ENCODE measurements around the gene EDC4. TPM values are rescaled to one million over a fixed set of nuclear protein-coding genes. Genes with fewer than 3 reads are reported as not detected.
A peak's percentile ranks its signal among the peaks of the same experiment; 100 is the strongest.

Gene EDC4
- total and polyA plus RNA-seq, 2 donors from 2014 or later = 44.7 to 56.5 TPM

DNA sequence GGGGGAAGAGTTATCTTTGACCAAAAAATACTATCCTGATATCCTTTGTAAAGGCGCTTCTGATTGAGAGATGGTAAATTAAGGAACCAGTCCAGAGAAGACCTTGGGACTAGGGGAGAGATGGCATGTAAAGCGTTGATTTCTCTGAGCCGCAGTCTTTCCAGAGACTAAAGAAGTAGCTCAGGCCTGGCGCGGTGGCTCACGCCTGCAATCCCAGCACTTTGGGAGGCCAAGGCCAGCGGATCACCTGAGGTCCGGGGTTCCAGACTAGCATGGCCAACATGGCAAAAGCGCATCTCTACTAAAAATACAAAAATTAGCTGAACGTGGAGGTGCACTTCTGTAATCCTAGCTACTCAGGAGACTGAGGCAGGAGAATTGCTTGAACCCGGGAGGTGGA lies 24.7 kb upstream of the EDC4 start:
- no peak overlapping the region for H3K27ac ChIP-seq (ENCODE audit: low read depth in 2 of 2, low read length in 2 of 2)
- intact Hi-C loops (cut with DNase I) = no loop called here
- DNase-seq = no peak
- TF ChIP-seq, protein P1, sequence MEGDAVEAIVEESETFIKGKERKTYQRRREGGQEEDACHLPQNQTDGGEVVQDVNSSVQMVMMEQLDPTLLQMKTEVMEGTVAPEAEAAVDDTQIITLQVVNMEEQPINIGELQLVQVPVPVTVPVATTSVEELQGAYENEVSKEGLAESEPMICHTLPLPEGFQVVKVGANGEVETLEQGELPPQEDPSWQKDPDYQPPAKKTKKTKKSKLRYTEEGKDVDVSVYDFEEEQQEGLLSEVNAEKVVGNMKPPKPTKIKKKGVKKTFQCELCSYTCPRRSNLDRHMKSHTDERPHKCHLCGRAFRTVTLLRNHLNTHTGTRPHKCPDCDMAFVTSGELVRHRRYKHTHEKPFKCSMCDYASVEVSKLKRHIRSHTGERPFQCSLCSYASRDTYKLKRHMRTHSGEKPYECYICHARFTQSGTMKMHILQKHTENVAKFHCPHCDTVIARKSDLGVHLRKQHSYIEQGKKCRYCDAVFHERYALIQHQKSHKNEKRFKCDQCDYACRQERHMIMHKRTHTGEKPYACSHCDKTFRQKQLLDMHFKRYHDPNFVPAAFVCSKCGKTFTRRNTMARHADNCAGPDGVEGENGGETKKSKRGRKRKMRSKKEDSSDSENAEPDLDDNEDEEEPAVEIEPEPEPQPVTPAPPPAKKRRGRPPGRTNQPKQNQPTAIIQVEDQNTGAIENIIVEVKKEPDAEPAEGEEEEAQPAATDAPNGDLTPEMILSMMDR (IDR thresholded peaks at IDR 0.05; ENCODE audit: borderline replicate concordance, extremely low read depth, insufficient read depth) = no peak
- H3K4me1 ChIP-seq (ENCODE audit: control insufficient read depth in 2 of 3, insufficient read depth in 2 of 3, low read depth in 1 of 3, low read length in 3 of 3) = peaks cover 14 to 35% (median 32%) of the 10 kb centered on the region in 3 donors
- H3K9ac ChIP-seq (ENCODE audit: low read length in 3 of 3) = peak overlapping the region in 2 of 3 donors; percentile 7 to 88
- H3K27me3 ChIP-seq (ENCODE audit: control insufficient read depth, insufficient read depth, low read length) = no peaks in the 10 kb centered on the region
- FAIRE-seq = no peak
- H3K9me3 ChIP-seq (ENCODE audit: control insufficient read depth in 2 of 3, insufficient read depth in 1 of 3, low read length in 3 of 3) = no peaks in the 10 kb centered on the region
- H3K36me3 ChIP-seq (ENCODE audit: control insufficient read depth in 2 of 3, insufficient read depth in 3 of 3, low read length in 3 of 3) = no peaks in the 10 kb centered on the region
- H3K4me3 ChIP-seq (ENCODE audit: low read length in 3 of 3) = peak overlapping the region in 2 of 3 donors; percentile 65 to 83

DNA sequence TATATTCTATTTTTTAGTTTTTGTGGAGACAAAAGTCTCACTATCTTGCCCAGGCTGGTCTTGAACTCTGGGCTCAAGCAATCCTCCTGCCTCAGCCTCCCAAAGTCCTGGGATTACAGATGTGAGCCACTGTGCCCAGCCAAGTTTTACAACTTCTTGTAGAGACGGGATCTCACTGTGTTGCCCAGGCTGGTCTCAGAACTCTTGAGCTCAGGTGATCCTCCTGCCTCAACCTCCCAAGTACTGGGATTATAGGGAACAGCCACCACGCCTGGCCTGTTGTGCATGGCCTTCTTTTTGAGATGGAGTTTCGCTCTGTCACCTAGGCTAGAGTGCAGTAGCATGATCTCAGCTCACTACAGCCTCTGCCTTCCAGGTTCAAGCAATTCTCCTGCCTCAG lies 19.2 kb upstream of the EDC4 start:
- no peak for FAIRE-seq
- TF ChIP-seq, protein P1 (IDR thresholded peaks at IDR 0.05; ENCODE audit: borderline replicate concordance, extremely low read depth, insufficient read depth) = no peak

DNA sequence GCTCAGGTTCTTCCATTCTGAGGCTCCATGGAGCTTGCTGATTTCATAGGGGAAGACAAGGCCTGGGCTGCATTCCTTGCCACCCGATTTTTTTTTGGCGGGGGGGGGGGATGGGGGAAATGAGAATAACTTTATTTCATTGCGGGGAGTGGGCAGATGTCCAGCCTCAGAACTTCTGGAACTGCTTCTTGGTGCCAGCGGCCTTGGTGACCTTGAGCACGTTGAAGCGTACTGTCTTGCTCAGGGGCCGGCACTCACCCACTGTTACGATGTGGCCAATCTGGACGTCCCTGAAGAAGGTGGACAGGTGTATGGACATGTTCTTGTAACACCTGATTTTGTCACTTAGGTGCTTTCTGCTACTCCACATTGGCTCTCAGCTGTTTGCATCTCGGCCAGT lies 17.1 kb upstream of the EDC4 start:
- Histone ChIP-seq H3K9me3 (ENCODE audit: control insufficient read depth in 2 of 3, insufficient read depth in 1 of 3, low read length in 3 of 3) (no peaks in the 10 kb centered on the region), H3K9ac (ENCODE audit: low read length in 3 of 3) (no peak overlapping the region), H3K36me3 (ENCODE audit: control insufficient read depth in 2 of 3, insufficient read depth in 3 of 3, low read length in 3 of 3) (peaks cover 0 to 5% (median 0%) of the 10 kb centered on the region in 3 donors), H3K4me1 (ENCODE audit: control insufficient read depth in 2 of 3, insufficient read depth in 2 of 3, low read depth in 1 of 3, low read length in 3 of 3) (peaks cover 0 to 15% (median 13%) of the 10 kb centered on the region in 3 donors), H3K27ac (ENCODE audit: low read depth in 2 of 2, low read length in 2 of 2) (no peak overlapping the region), H3K4me3 (ENCODE audit: low read length in 3 of 3) (no peak overlapping the region), H3K27me3 (ENCODE audit: control insufficient read depth, insufficient read depth, low read length) (no peaks in the 10 kb centered on the region)
- FAIRE-seq = no peak
- DNase-seq = no peak
- TF ChIP-seq, protein P1 (IDR thresholded peaks at IDR 0.05; ENCODE audit: borderline replicate concordance, extremely low read depth, insufficient read depth) = no peak
- intact Hi-C loops (cut with DNase I) = no loop called here

More for the DNA sequence above, 19.2 kb upstream of the EDC4 start:
- Histone ChIP-seq H3K36me3 (ENCODE audit: control insufficient read depth in 2 of 3, insufficient read depth in 3 of 3, low read length in 3 of 3) (no peaks in the 10 kb centered on the region), H3K4me1 (ENCODE audit: control insufficient read depth in 2 of 3, insufficient read depth in 2 of 3, low read depth in 1 of 3, low read length in 3 of 3) (peaks cover 0 to 15% (median 13%) of the 10 kb centered on the region in 3 donors), H3K9me3 (ENCODE audit: control insufficient read depth in 2 of 3, insufficient read depth in 1 of 3, low read length in 3 of 3) (no peaks in the 10 kb centered on the region), H3K4me3 (ENCODE audit: low read length in 3 of 3) (no peak overlapping the region), H3K27me3 (ENCODE audit: control insufficient read depth, insufficient read depth, low read length) (no peaks in the 10 kb centered on the region), H3K27ac (ENCODE audit: low read depth in 2 of 2, low read length in 2 of 2) (no peak overlapping the region), H3K9ac (ENCODE audit: low read length in 3 of 3) (no peak overlapping the region)
- intact Hi-C loops (cut with DNase I) = no loop called here
- DNase-seq = no peak

Data from kidney (tissue), 14 donors.